GM10266 (cell line): ENCODE data around the gene PADI4.

Experiments used
- DNase-seq: peaks from one replicate; pipeline ENCODE4 v3.0.0; 2012; ENCODE audit errors: extremely low spot score
- TF ChIP-seq, protein P1 (sequence below): IDR thresholded peaks from 2 replicates; pipeline ENCODE4 v1.5.1; 2012; ENCODE audit warnings: mild to moderate bottlenecking, low read depth; ENCODE audit not compliant: control insufficient read depth, insufficient read depth; ENCODE audit errors: missing control alignments

Gene PADI4

DNA sequence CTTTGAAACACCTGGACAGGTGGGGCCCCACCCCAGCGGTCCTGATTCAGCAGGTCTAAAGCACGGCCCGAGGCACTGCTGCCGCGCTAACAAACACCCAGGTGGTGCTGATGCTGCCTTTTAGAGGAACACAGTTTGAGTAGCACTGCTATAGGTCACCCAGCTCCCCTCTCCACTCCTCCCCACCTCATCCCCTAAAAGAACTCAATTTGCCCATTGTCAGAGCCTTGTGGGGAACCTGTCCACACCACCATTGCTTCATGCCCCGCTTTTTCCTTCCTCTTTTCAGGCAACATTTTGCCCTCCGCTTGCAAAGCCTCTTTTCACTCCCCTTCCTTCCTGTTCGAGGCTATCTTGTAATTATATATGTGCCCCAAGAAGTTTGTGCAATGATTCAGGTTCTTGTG is 26.2 kb upstream of the PADI4 start:
- TF ChIP-seq, protein P1, sequence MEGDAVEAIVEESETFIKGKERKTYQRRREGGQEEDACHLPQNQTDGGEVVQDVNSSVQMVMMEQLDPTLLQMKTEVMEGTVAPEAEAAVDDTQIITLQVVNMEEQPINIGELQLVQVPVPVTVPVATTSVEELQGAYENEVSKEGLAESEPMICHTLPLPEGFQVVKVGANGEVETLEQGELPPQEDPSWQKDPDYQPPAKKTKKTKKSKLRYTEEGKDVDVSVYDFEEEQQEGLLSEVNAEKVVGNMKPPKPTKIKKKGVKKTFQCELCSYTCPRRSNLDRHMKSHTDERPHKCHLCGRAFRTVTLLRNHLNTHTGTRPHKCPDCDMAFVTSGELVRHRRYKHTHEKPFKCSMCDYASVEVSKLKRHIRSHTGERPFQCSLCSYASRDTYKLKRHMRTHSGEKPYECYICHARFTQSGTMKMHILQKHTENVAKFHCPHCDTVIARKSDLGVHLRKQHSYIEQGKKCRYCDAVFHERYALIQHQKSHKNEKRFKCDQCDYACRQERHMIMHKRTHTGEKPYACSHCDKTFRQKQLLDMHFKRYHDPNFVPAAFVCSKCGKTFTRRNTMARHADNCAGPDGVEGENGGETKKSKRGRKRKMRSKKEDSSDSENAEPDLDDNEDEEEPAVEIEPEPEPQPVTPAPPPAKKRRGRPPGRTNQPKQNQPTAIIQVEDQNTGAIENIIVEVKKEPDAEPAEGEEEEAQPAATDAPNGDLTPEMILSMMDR: no peak
- DNase-seq: no peak

DNA sequence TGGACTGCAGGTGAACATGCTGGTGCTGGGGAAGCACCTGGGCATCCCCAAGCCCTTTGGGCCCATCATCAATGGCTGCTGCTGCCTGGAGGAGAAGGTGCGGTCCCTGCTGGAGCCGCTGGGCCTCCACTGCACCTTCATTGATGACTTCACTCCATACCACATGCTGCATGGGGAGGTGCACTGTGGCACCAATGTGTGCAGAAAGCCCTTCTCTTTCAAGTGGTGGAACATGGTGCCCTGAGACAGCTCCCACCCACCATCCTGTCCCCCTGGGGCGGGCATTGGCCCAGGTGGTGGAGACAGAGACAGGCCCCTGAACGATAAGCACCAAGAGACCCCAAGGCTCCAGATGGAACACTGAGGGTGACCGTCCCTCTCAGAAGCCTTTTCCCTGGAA is 25.2 kb upstream of the PADI4 start:
- TF ChIP-seq, protein P1: no peak
- no peak for DNase-seq

DNA sequence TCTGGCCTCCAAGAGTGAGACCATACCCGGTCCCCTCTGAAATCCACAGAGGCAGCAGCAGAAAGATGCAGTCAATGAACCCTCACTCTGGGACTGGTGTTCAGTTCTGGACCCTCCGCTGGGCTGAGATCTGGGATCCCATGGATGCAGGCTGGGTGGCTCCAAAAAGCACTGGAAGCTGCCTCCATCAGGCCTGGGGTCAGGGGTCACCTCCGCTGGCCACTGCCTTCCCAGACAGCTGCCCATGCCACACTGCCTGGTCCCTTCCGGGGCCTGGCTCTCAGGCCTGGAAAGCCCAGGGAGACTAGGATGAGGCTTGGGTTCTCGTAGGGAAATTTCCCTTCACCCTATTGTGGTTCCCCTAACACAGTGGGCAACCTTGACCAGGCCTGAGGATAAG is 21.4 kb upstream of the PADI4 start:
- no peak for DNase-seq
- TF ChIP-seq, protein P1: no peak

DNA sequence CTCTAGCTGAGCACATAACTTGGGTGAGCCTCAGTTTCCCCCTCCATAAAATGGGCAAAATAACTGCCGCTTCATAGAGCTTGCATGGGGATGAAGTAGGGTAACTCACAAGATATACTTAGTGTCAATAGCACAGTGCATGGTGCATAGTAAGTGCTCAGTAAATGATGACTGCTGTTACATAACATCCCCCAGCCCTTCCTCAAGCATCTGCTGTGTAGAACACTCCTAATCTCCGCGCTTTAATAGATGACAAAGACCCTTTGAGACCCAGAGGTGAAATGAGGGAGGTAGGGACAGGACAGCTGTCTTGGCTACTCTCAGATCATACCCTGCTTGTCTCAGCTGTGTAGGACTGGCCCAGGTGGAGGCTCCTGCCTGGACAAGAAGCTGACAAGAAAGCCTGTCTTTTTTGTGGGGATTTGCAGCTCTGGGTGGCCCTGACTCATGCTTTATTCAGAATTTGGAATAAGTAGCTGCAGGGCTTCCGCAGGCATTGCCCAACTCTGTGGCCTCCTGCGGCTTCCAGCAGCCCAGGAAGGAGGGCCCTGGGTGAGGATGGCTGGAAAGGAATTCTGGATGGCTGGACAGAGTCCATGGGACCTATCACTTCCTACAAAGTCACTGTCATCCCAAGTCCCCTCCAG is 20.7 kb upstream of the PADI4 start:
- DNase-seq: no peak
- TF ChIP-seq, protein P1: no peak

DNA sequence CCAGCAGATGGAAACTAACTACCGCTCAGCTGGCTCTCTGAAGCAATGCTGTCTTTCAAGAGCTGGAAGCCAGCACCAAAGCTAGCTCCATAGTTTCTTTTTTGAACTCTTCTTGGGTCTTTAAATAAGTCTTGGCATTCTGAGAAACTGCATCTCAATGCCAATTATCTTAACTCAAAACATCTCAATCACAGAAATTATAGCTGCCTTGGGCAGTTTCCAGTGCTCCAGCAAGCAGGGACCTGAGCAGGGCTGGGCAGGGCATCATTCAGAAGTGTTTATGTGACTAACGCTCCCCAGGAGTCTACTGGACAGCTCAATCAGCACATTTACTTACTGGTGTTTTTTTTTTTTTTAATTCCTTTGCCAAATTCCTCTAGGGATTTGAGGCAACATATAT is 18.3 kb upstream of the PADI4 start:
- no peak for DNase-seq
- TF ChIP-seq, protein P1: no peak

DNA sequence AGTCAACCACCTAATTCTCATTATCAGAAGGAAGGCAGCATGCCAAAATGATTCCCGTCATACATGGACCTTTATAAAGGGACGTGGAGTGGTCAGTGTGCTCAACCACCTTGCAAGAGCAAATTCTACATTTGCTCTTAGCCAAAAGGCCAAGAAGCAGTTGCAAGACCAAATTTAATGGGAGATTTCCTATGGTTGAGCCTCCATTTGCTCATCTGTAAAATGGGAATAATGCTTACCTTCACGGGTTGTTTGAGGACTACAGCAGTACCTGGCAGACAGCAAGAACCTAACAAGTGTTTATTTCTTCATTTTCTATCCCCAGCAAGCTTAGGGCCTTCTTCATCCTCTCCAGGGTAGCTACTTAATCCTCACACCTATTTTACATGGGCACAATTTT is 17.4 kb upstream of the PADI4 start:
- TF ChIP-seq, protein P1: no peak
- DNase-seq: no peak

DNA sequence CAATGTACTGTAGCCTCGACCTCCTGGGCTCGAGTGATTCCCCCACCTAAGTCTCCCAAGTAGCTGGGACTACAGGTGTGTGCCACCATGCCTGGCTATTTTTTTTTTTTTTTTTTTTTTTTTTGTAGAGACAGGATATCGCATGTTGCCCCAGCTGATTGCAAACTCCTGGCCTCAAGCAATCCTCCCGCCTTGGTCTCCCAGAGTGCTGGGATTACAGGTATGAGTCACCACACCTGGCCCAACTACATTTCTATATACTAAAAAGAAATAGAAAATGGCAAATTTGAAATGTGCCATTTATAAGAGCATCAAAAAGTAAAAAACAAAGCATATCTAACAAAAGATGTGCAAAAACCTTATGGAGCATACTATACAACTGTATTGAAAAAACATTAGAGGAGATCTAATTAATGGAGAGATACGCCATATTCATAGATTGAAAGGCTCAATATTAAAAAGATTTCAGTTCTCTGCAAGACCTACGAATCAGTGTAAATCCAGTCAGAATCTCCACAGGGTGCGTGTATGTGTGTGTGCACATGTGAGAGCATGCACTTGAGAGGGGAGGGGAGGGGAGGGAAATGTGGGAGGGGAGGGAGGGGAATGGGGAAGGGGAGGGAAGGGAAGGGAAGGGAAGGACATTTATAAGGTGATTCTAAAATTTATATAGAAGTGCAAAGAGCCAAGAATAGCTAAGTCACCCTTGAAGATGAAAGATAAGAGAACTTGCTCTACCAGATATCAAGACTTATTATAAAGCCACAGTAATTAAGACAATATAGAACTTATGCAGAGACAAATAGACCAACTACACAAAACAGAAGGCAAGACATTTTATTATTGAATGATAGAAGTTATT is 15.5 kb upstream of the PADI4 start:
- DNase-seq: no peak
- TF ChIP-seq, protein P1: no peak
